Measurements from ENCODE around the gene AP1S1. TPM values are rescaled to one million over a fixed set of nuclear protein-coding genes. Genes with fewer than 3 reads are reported as not detected.

The AP1S1 gene
- total and polyA plus RNA-seq, 2 of the 13 experiments (the other 11 are each of a cell fraction or from before 2014, with no cell fraction given), result 57.5 to 68.1 TPM

DNA sequence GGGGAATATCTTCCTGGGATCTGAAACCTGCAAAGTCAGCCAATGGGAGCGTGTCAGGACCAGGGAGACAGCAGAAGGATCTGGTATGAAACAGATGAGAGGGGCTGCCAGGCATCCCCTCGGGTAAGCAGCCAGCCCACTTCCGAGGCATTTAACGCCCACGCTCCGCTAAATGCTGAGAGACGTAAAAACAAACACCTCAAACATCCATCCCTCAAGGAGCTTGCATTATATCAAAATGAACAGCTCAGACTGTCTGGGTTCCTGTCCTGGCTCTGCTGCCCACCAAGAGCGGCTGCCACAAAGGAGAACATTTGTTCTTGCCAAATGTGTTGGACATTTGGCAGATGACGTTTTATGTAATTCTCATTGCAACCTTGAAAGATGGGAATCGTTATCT lies 34.4 kb upstream of the AP1S1 start (continued):
- TF ChIP-seq KDM6A (CRISPR knock-in tag; IDR thresholded peaks at IDR 0.05; ENCODE audit: low read depth) (no peak), ZSCAN9 (CRISPR knock-in tag; IDR thresholded peaks at IDR 0.05; ENCODE audit: borderline replicate concordance) (no peak)

DNA sequence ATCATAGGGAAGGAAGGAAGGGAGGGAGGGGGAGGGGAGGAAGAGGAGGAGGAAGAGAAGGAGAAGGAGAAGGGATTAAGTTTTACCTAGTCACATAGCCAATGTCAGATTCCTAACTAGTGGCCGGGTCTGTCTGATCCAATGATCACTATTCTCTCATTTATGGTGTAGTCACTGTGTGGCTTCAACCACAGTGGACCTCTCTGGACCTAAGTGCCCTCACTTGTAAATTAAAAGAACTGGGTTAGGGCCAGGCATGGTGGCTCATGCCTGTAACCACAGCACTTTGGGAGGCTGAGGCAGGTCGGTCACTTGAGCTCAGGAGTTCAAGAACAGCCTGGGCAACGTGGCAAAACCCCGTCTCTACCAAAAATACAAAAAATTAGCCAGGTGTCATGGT lies 34.0 kb upstream of the AP1S1 start:
- DNase-seq (ENCODE audit: low spot score) (no peak), FAIRE-seq (no peak), ATAC-seq (no peak)
- Histone ChIP-seq H3K36me3 (replicated peaks in 1 of 2; ENCODE audit: control insufficient read depth in 1 of 2, insufficient read depth in 2 of 2, low read length in 2 of 2) (no peaks in the 10 kb centered on the region), H3K9ac (ENCODE audit: insufficient read depth, low read depth, low read length) (no peak overlapping the region), H3K4me1 (ENCODE audit: insufficient read depth, low read length) (peaks cover 82% of the 10 kb centered on the region), H3K4me3 (replicated peaks in 1 of 3; ENCODE audit: insufficient read depth in 1 of 3, low read depth in 2 of 3, low read length in 3 of 3) (no peak overlapping the region), H3K9me3 (ENCODE audit: low read length) (no peaks in the 10 kb centered on the region), H4K20me1 (ENCODE audit: insufficient read depth, low read length) (no peaks in the 10 kb centered on the region), H3K79me2 (ENCODE audit: insufficient read depth, low read length) (no peaks in the 10 kb centered on the region), H3K27me3 (ENCODE audit: control insufficient read depth in 1 of 2, insufficient read depth in 2 of 2, low read length in 2 of 2) (no peaks in the 10 kb centered on the region), H3K4me2 (ENCODE audit: low read depth, low read length) (no peak overlapping the region), H2AFZ (ENCODE audit: low read length) (no peak overlapping the region), H3K27ac (ENCODE audit: extremely low read length, insufficient read depth, low read length) (no peak overlapping the region)
- POLR2A ChIA-PET, result interaction anchor here (0.8 kb wide), 1 partner anchor 423 kb away, joined by 3 read pairs; no protein-coding TSS in a partner anchor
- TF ChIP-seq, protein P1, sequence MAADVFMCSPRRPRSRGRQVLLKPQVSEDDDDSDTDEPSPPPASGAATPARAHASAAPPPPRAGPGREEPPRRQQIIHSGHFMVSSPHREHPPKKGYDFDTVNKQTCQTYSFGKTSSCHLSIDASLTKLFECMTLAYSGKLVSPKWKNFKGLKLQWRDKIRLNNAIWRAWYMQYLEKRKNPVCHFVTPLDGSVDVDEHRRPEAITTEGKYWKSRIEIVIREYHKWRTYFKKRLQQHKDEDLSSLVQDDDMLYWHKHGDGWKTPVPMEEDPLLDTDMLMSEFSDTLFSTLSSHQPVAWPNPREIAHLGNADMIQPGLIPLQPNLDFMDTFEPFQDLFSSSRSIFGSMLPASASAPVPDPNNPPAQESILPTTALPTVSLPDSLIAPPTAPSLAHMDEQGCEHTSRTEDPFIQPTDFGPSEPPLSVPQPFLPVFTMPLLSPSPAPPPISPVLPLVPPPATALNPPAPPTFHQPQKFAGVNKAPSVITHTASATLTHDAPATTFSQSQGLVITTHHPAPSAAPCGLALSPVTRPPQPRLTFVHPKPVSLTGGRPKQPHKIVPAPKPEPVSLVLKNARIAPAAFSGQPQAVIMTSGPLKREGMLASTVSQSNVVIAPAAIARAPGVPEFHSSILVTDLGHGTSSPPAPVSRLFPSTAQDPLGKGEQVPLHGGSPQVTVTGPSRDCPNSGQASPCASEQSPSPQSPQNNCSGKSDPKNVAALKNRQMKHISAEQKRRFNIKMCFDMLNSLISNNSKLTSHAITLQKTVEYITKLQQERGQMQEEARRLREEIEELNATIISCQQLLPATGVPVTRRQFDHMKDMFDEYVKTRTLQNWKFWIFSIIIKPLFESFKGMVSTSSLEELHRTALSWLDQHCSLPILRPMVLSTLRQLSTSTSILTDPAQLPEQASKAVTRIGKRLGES (CRISPR knock-in tag; IDR thresholded peaks at IDR 0.05; ENCODE audit: borderline replicate concordance), result no peak
- TF ChIP-seq ZBTB4 (CRISPR knock-in tag; IDR thresholded peaks at IDR 0.05; ENCODE audit: borderline replicate concordance), result no peak
- in situ Hi-C loops (cut with HindIII; ENCODE audit: extremely low pct_ligation_motif_present, low pct_unique_long_range_greater_than_20kb), result no loop called here
- 74% methylated on average over 4 of the region's 4 CpGs for WGBS (ENCODE audit: low lambda C conversion rate)
- CTCF ChIA-PET (ENCODE audit: low intra/inter-chr PET ratio, low total read pairs), result no interaction called here
- BruUV-seq (replicated peaks), result no TSS peak
- intact Hi-C loops (cut with micrococcal nuclease; ENCODE audit: unreplicated experiment), result no loop called here

Data from HepG2 (cell line).